Measurements from ENCODE around the gene FBXL17.

The FBXL17 gene

DNA sequence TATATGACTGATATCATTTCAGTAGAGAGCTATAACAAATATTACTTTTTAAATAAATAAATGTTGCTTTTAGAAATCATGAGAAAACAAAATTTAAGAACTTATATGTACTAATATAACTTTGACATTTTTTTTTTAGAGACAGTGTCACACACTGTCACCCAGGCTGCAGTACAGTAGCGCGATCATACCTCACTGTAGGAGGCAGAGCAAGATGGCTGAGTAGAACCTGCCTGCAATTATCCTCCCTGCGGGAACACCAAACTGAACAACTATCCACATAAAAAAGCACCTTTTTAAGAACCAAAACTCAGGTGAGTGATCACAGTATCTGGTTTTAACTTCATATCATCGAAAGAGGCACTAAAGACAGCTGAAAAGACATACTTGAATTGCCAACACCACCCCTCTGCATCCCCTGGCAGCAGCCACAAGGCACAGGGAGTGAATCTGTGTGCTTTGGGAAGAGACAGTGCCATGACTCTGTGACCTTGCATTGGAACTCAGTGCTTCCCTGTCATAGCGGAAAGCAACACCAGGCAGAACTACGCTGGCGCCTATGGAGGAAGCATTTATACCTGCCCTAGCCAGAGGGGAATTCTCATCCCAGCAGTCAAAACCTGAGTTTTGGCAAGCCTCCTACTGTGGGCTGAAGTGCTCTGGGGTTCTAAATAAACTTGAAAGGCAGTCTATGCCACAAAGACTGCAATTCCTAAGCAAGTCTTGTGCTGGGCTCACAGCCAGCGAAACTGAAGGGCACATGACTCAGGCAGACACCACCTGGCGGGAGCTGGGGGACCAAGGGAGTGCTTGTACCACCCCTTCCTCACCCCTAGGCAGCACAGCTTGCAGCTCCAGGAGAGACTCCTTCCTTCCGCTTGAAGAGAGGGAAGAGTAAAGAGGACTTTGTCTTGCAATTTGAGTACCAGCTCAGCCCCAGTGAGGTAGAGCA is 142.7 kb downstream of the FBXL17 start:
- H3K36me3 ChIP-seq (ENCODE audit: control insufficient read depth in 2 of 2, insufficient read depth in 1 of 2, low read length in 2 of 2): no peaks in the 10 kb centered on the region
- no peak overlapping the region for H3K27ac ChIP-seq (ENCODE audit: extremely low read depth, low read depth, low read length)
- no peak overlapping the region for H3K4me3 ChIP-seq (ENCODE audit: low read depth, low read length)
- H3K4me1 ChIP-seq (ENCODE audit: control insufficient read depth, insufficient read depth, low read length): no peaks in the 10 kb centered on the region
- no peaks in the 10 kb centered on the region for H3K9me3 ChIP-seq (ENCODE audit: control insufficient read depth, insufficient read depth, low read depth, low read length)
- ChIA-PET POLR2A (no interaction called here), CTCF (interaction anchor here (0.5 kb wide), 1 partner anchor 52 kb away, joined by 3 read pairs; no protein-coding TSS in a partner anchor)
- TF ChIP-seq ZNF48 (tag by site-specific recombination; IDR thresholded peaks at IDR 0.05): no peak
- TF ChIP-seq ZNF2 (tag by site-specific recombination; IDR thresholded peaks at IDR 0.05): no peak
- TF ChIP-seq ZBTB48 (tag by site-specific recombination; IDR thresholded peaks at IDR 0.05): no peak
- peak; percentile 30 for TF ChIP-seq ZIC2 (tag by site-specific recombination; IDR thresholded peaks at IDR 0.05)
- no peak for TF ChIP-seq GLIS2 (tag by site-specific recombination; IDR thresholded peaks at IDR 0.05)
- TF ChIP-seq ZNF658 (tag by site-specific recombination; IDR thresholded peaks at IDR 0.05): no peak
- no peak for TF ChIP-seq ZNF169 (tag by site-specific recombination; IDR thresholded peaks at IDR 0.05)

GRCh38 chr5:108238461-108238860 is 143.4 kb downstream of the FBXL17 start:
- Histone ChIP-seq H3K36me3 (ENCODE audit: control insufficient read depth in 2 of 2, insufficient read depth in 1 of 2, low read length in 2 of 2) (no peaks in the 10 kb centered on the region), H3K27ac (ENCODE audit: extremely low read depth, low read depth, low read length) (no peak overlapping the region), H3K4me1 (ENCODE audit: control insufficient read depth, insufficient read depth, low read length) (peaks cover 7% of the 10 kb centered on the region), H3K9me3 (ENCODE audit: control insufficient read depth, insufficient read depth, low read depth, low read length) (no peaks in the 10 kb centered on the region), H3K4me3 (ENCODE audit: low read depth, low read length) (no peak overlapping the region)
- CTCF ChIA-PET: interaction anchor here (2.1 kb wide), 1 partner anchor 22 kb away, joined by 7 read pairs; no protein-coding TSS in a partner anchor
- POLR2A ChIA-PET: no interaction called here
- TF ChIP-seq ZNF600 (tag by site-specific recombination; IDR thresholded peaks at IDR 0.05) (no peak), ZNF280C (tag by site-specific recombination; IDR thresholded peaks at IDR 0.05) (no peak), ZNF473 (tag by site-specific recombination; IDR thresholded peaks at IDR 0.05) (no peak), ZFHX2 (tag by site-specific recombination; conservative IDR thresholded peaks at IDR 0.05) (no peak), ZNF747 (tag by site-specific recombination; IDR thresholded peaks at IDR 0.05) (no peak), KLF10 (tag by site-specific recombination; IDR thresholded peaks at IDR 0.05) (no peak), MEIS1 (CRISPR knock-in tag; IDR thresholded peaks at IDR 0.05; ENCODE audit: borderline replicate concordance) (no peak), ZNF266 (tag by site-specific recombination; IDR thresholded peaks at IDR 0.05; ENCODE audit: low read depth) (no peak), ZEB2 (tag by site-specific recombination; IDR thresholded peaks at IDR 0.05) (no peak), ZNF426 (tag by site-specific recombination; IDR thresholded peaks at IDR 0.05) (no peak), ZNF510 (tag by site-specific recombination; IDR thresholded peaks at IDR 0.05; ENCODE audit: insufficient replicate concordance) (no peak), SP3 (tag by site-specific recombination; IDR thresholded peaks at IDR 0.05) (no peak), EGR2 (tag by site-specific recombination; IDR thresholded peaks at IDR 0.05; ENCODE audit: low read depth) (no peak), ZBTB7A (tag by site-specific recombination; IDR thresholded peaks at IDR 0.05; ENCODE audit: low read depth) (no peak), ZNF658 (tag by site-specific recombination; IDR thresholded peaks at IDR 0.05) (no peak), ZNF311 (tag by site-specific recombination; IDR thresholded peaks at IDR 0.05; ENCODE audit: borderline replicate concordance) (no peak)
- TF ChIP-seq, protein P1, sequence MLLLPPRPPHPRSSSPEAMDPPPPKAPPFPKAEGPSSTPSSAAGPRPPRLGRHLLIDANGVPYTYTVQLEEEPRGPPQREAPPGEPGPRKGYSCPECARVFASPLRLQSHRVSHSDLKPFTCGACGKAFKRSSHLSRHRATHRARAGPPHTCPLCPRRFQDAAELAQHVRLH (tag by site-specific recombination; IDR thresholded peaks at IDR 0.05): no peak
